ENCODE results near the gene MOSPD3.
A peak's percentile ranks its signal among the peaks of the same experiment; 100 is the strongest.

Gene MOSPD3

GRCh38 chr7:100584054-100584682, 28.2 kb upstream of the MOSPD3 start:
- no peak for TF ChIP-seq TARDBP (IDR thresholded peaks at IDR 0.05)
- no peak for TF ChIP-seq NFRKB (IDR thresholded peaks at IDR 0.05)
- TF ChIP-seq BHLHE40 (IDR thresholded peaks at IDR 0.05; ENCODE audit: borderline replicate concordance), result no peak
- TF ChIP-seq SUZ12 (IDR thresholded peaks at IDR 0.05), result no peak
- TF ChIP-seq CTBP1 (IDR thresholded peaks at IDR 0.05; ENCODE audit: borderline replicate concordance), result no peak
- no peak for TF ChIP-seq FOXA1 (IDR thresholded peaks at IDR 0.05)
- TF ChIP-seq FOXK2 (IDR thresholded peaks at IDR 0.05), result no peak
- no peak for TF ChIP-seq LEF1 (IDR thresholded peaks at IDR 0.05; ENCODE audit: borderline replicate concordance)
- no peak for TF ChIP-seq ARNT (IDR thresholded peaks at IDR 0.05)
- no peak for TF ChIP-seq HDGF (IDR thresholded peaks at IDR 0.05; ENCODE audit: borderline replicate concordance)
- no peak for TF ChIP-seq PKNOX1 (IDR thresholded peaks at IDR 0.05)
- TF ChIP-seq FOXM1 (IDR thresholded peaks at IDR 0.05; ENCODE audit: borderline replicate concordance), result no peak
- POLR2A ChIA-PET, result interaction anchor here (1.0 to 3.2 kb wide), 6 partner anchors 12 to 305 kb away, joined by 3 to 40 read pairs (median 5); partner anchors contain the start of genes AGFG2, PCOLCE, POP7 and UFSP1
- CTCF ChIA-PET, result interaction anchor here (1.2 to 1.4 kb wide), 2 partner anchors 18 to 141 kb away, joined by 3 to 6 read pairs; no protein-coding TSS in a partner anchor
- DNase-seq (ENCODE audit: extremely low spot score), result no peak

GRCh38 chr7:100584683-100585510, 27.4 kb upstream of the MOSPD3 start:
- 0 out of 2 replicates have a peak, but pooled peaks have one; percentile 41 for TF ChIP-seq HDGF (IDR thresholded peaks at IDR 0.05; ENCODE audit: borderline replicate concordance)
- TF ChIP-seq L3MBTL2 (conservative IDR thresholded peaks at IDR 0.05), result no peak
- POLR2A ChIA-PET, result interaction anchor here (1.0 to 3.3 kb wide), 10 partner anchors 12 to 304 kb away, joined by 3 to 40 read pairs (median 5); partner anchors contain the start of genes AGFG2, MOSPD3, PCOLCE and POP7
- no peak for DNase-seq (ENCODE audit: extremely low spot score)
- CTCF ChIA-PET, result interaction anchor here (0.6 to 1.5 kb wide), 5 partner anchors 8 to 141 kb away, joined by 3 to 6 read pairs (median 3); partner anchors contain the start of gene POP7

DNA sequence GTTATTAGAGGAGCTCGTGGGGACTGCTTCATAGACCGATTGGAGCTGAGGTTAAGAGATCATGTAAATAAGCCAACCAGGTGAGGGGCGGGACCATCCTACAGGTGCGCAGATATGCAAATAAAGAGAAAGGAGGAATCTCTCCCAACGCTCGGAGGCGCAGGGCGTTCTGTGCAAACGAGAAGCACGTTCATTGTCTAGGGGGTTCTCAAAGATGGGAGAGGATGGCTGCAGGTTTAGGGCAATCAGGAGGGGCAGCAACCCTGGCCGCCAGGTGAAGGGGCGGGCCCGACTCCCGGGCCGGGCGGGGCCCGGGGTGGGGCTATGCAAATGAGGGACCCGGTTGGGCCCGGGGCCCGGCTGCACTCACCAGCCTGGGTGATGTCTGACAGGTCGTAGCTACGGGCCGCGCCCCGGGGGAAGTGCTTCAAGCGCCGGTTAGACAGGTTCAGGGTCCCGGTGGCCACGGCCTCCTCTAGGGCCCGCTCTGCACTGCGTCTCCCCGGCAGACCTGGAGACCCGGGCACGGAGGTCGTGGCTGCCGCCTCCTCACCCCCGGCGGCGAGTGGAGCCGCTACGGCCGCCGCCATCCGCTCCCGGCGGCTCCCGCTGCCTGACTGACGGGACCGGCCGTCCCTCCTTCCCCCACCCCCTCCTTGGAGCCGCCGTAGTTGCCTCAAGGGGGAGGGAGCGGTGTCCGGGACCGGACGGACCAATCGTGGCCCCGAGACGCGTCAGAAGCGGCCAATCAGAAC, 26.7 kb upstream of the MOSPD3 start, which contains the start of gene LRCH4:
Gene LRCH4, minus strand, starts transcription at position 619 of the 755 bp plus-strand sequence. Its CDS starts 29 bp downstream, at position 590.
- TF ChIP-seq CTBP1 (IDR thresholded peaks at IDR 0.05; ENCODE audit: borderline replicate concordance), result no peak
- TF ChIP-seq FOXK2 (IDR thresholded peaks at IDR 0.05), result no peak
- TF ChIP-seq FOXM1 (IDR thresholded peaks at IDR 0.05; ENCODE audit: borderline replicate concordance), result peak; percentile 89
- TF ChIP-seq HDGF (IDR thresholded peaks at IDR 0.05; ENCODE audit: borderline replicate concordance), result no peak
- no peak for TF ChIP-seq NFRKB (IDR thresholded peaks at IDR 0.05)
- no peak for TF ChIP-seq SUZ12 (IDR thresholded peaks at IDR 0.05)
- no peak for TF ChIP-seq BHLHE40 (IDR thresholded peaks at IDR 0.05; ENCODE audit: borderline replicate concordance)
- TF ChIP-seq ZNF384 (IDR thresholded peaks at IDR 0.05), result no peak
- TF ChIP-seq PKNOX1 (IDR thresholded peaks at IDR 0.05), result no peak
- TF ChIP-seq TARDBP (IDR thresholded peaks at IDR 0.05), result no peak
- no peak for TF ChIP-seq FOXA1 (IDR thresholded peaks at IDR 0.05)
- TF ChIP-seq SP1 (IDR thresholded peaks at IDR 0.05), result no peak
- TF ChIP-seq ELF4 (IDR thresholded peaks at IDR 0.05), result peak; percentile 87
- TF ChIP-seq L3MBTL2 (conservative IDR thresholded peaks at IDR 0.05), result no peak
- no peak for TF ChIP-seq ARNT (IDR thresholded peaks at IDR 0.05)
- peak; percentile 67; the same call in 1 of the 2 replicates for TF ChIP-seq LEF1 (IDR thresholded peaks at IDR 0.05; ENCODE audit: borderline replicate concordance)
- DNase-seq (ENCODE audit: extremely low spot score), result peak; percentile 61
- POLR2A ChIA-PET, result interaction anchor here (0.5 to 3.3 kb wide), 34 partner anchors 8 to 304 kb away, joined by 3 to 40 read pairs (median 4); partner anchors contain the start of genes AGFG2, GIGYF1, GNB2 and MOSPD3
- CTCF ChIA-PET, result interaction anchor here (0.6 to 1.5 kb wide), 10 partner anchors 9 to 140 kb away, joined by 3 to 6 read pairs (median 4); partner anchors contain the start of genes MOSPD3, PCOLCE and POP7

DNA sequence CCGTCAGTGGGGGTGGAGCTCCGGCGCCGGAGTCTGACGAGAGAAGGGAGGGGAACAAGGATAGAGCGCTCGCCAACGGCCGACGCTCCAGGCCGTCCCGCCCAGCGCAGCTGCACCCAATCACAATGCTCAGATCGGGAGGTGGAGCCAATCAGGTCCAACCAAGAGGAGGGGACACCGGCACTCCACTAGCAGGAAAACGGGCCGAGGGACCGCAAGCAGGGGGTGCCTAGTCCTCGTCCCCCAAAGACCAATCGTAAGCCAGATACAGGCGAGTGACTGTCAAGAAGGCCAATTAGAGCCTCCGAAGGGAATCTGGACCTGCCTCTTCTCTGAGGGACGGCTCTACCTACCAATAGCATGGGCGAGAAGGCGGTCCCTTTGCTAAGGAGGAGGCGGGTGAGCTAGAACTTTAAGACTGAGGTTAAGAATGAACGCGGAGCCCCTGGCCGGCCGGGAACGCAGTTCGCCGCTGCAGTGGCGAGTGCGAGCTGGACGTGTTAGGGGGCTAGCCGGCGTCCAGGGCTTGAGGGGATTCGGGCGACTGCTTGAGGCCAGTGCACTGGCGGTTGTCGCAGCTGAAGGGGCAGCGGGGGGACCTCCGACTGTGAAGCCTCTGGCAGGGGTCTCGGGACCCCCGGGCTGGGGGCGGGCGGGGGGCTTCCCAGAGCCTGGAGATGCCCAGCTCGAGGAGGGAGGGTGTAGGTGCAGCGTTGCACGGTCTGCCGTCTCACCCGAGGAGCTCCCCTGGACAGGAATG, 25.9 kb upstream of the MOSPD3 start, which contains the start of gene FBXO24:
Gene FBXO24, plus strand, starts transcription at position 63 of the 760 bp plus-strand sequence. Its CDS starts 298 bp downstream, at position 361.
- ChIA-PET CTCF (interaction anchor here (0.6 to 1.5 kb wide), 7 partner anchors 16 to 119 kb away, joined by 3 to 6 read pairs (median 4); partner anchors contain the start of genes MOSPD3, PCOLCE and POP7), POLR2A (interaction anchor here (0.5 to 3.3 kb wide), 33 partner anchors 9 to 303 kb away, joined by 3 to 40 read pairs (median 4); partner anchors contain the start of genes GIGYF1, GNB2, MOSPD3 and PCOLCE)
- DNase-seq (ENCODE audit: extremely low spot score), result peak; percentile 98
- TF ChIP-seq PKNOX1 (IDR thresholded peaks at IDR 0.05), result peak; percentile 100
- TF ChIP-seq NFRKB (IDR thresholded peaks at IDR 0.05), result no peak
- peak; percentile 79; the same call in 1 of the 2 replicates for TF ChIP-seq SP1 (IDR thresholded peaks at IDR 0.05)
- TF ChIP-seq HDGF (IDR thresholded peaks at IDR 0.05; ENCODE audit: borderline replicate concordance), result no peak
- no peak for TF ChIP-seq ZNF384 (IDR thresholded peaks at IDR 0.05)
- no peak for TF ChIP-seq L3MBTL2 (conservative IDR thresholded peaks at IDR 0.05)

Data from HEK293T (cell line).